ENCODE measurements around the gene DTHD1. TPM values are rescaled to one million over a fixed set of nuclear protein-coding genes. Genes with fewer than 3 reads are reported as not detected.

The DTHD1 gene
- total and polyA plus RNA-seq, 10 donors = 0.18 to 12.2 (median 8.7) TPM

GRCh38 chr4:36255577-36255976, 25.8 kb upstream of the DTHD1 start:
- intact Hi-C loops (cut with DNase I; ENCODE audit: low total_unique reads) = no loop called here
- peak in 1 of 3 donors; percentile 85 for TF ChIP-seq POLR2AphosphoS5 (IDR thresholded peaks at IDR 0.05)
- TF ChIP-seq, protein P1, sequence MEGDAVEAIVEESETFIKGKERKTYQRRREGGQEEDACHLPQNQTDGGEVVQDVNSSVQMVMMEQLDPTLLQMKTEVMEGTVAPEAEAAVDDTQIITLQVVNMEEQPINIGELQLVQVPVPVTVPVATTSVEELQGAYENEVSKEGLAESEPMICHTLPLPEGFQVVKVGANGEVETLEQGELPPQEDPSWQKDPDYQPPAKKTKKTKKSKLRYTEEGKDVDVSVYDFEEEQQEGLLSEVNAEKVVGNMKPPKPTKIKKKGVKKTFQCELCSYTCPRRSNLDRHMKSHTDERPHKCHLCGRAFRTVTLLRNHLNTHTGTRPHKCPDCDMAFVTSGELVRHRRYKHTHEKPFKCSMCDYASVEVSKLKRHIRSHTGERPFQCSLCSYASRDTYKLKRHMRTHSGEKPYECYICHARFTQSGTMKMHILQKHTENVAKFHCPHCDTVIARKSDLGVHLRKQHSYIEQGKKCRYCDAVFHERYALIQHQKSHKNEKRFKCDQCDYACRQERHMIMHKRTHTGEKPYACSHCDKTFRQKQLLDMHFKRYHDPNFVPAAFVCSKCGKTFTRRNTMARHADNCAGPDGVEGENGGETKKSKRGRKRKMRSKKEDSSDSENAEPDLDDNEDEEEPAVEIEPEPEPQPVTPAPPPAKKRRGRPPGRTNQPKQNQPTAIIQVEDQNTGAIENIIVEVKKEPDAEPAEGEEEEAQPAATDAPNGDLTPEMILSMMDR (IDR thresholded peaks at IDR 0.05 in 8 of 11, conservative IDR thresholded peaks at IDR 0.05 in 3 of 11) = no peak
- DNase-seq = no peak
- Histone ChIP-seq H3K9me3 (no peaks in the 10 kb centered on the region), H3K4me3 (peak overlapping the region in 1 of 8 donors; percentile 26), H3K27me3 (replicated peaks in 1 of 7) (no peaks in the 10 kb centered on the region), H3K27ac (peak overlapping the region; percentile 37 to 85 (median 71)), H3K4me1 (peaks cover 7 to 52% (median 26%) of the 10 kb centered on the region in 6 donors), H3K36me3 (no peaks in the 10 kb centered on the region)
- WGBS, 5 donors = 20 to 53% (median 37%) methylated on average over 2 of the region's 2 CpGs

- Histone ChIP-seq H3K27me3 (replicated peaks in 1 of 7) (no peaks in the 10 kb centered on the region), H3K27ac (peak overlapping the region in 7 of 8 donors; percentile 52 to 85 (median 76)), H3K4me1 (peaks cover 7 to 52% (median 26%) of the 10 kb centered on the region in 6 donors), H3K36me3 (no peaks in the 10 kb centered on the region), H3K9me3 (no peaks in the 10 kb centered on the region), H3K4me3 (peak overlapping the region in 3 of 8 donors; percentile 3 to 49 (median 12))
- 18 to 37% (median 24%) methylated on average over 6 of the region's 6 CpGs for WGBS, 5 donors
- no peak for DNase-seq
- TF ChIP-seq POLR2AphosphoS5 (IDR thresholded peaks at IDR 0.05) (no peak), POLR2A (IDR thresholded peaks at IDR 0.05) (no peak)
- TF ChIP-seq, protein P1 (IDR thresholded peaks at IDR 0.05 in 8 of 11, conservative IDR thresholded peaks at IDR 0.05 in 3 of 11) = no peak
- intact Hi-C loops (cut with DNase I; ENCODE audit: low total_unique reads) = no loop called here
Observed at GRCh38 chr4:36256398-36256891, 25.0 kb upstream of the DTHD1 start.

DNA sequence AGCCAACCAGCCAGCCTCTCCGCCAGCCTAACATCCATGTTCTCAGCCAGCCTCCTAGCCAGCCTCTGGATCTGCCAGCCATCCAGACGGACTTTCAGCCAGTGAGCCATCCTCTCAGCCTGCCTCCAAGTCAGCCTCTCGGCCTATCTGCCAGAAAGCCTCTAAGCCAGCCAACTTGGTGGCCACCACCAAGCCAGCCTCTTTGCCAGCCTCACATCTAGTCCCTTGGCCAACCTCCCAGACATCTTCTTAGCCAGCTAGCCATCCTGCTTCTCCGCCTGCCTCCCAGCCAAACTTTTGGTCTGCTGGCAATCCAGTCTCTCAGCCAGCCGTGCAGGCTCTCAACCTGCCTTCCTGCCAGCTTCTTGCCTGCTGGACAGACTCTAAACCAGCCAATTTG, 20.7 kb upstream of the DTHD1 start:
- Histone ChIP-seq H3K9me3 (no peaks in the 10 kb centered on the region), H3K27ac (no peak overlapping the region), H3K27me3 (replicated peaks in 1 of 7) (no peaks in the 10 kb centered on the region), H3K4me3 (no peak overlapping the region), H3K4me1 (peaks cover 0 to 19% (median 10%) of the 10 kb centered on the region in 6 donors), H3K36me3 (no peaks in the 10 kb centered on the region)
- TF ChIP-seq POLR2A (IDR thresholded peaks at IDR 0.05) (no peak), POLR2AphosphoS5 (IDR thresholded peaks at IDR 0.05) (no peak)
- TF ChIP-seq, protein P1 (IDR thresholded peaks at IDR 0.05 in 8 of 11, conservative IDR thresholded peaks at IDR 0.05 in 3 of 11) = no peak
- WGBS, 5 donors = 85 to 100% (median 92%) methylated on average over 5 of the region's 5 CpGs
- no peak for DNase-seq
- intact Hi-C loops (cut with DNase I; ENCODE audit: low total_unique reads) = no loop called here

- Histone ChIP-seq H3K27ac (no peak overlapping the region), H3K9me3 (no peaks in the 10 kb centered on the region), H3K4me3 (no peak overlapping the region), H3K4me1 (peaks cover 0 to 23% (median 0%) of the 10 kb centered on the region in 6 donors), H3K36me3 (no peaks in the 10 kb centered on the region), H3K27me3 (replicated peaks in 1 of 7) (no peaks in the 10 kb centered on the region)
- no peak for DNase-seq
- TF ChIP-seq POLR2A (IDR thresholded peaks at IDR 0.05) (no peak), POLR2AphosphoS5 (IDR thresholded peaks at IDR 0.05) (no peak)
- TF ChIP-seq, protein P1 (IDR thresholded peaks at IDR 0.05 in 8 of 11, conservative IDR thresholded peaks at IDR 0.05 in 3 of 11) = no peak
- intact Hi-C loops (cut with DNase I; ENCODE audit: low total_unique reads) = no loop called here
- 92 to 100% (median 97%) methylated on average over 2 of the region's 2 CpGs for WGBS, 5 donors
Observed at GRCh38 chr4:36264207-36264826, 17.1 kb upstream of the DTHD1 start.
